ENCODE results near the gene CLEC16A.

Gene CLEC16A

GRCh38 chr16:11178424-11178823 lies 234.1 kb downstream of the CLEC16A start:
- no peak for DNase-seq (ENCODE audit: low read depth in 3 of 3)

- DNase-seq (ENCODE audit: low read depth in 3 of 3), result no peak
These were observed 235.2 kb downstream of the CLEC16A start for GRCh38 chr16:11179574-11179973.

DNA sequence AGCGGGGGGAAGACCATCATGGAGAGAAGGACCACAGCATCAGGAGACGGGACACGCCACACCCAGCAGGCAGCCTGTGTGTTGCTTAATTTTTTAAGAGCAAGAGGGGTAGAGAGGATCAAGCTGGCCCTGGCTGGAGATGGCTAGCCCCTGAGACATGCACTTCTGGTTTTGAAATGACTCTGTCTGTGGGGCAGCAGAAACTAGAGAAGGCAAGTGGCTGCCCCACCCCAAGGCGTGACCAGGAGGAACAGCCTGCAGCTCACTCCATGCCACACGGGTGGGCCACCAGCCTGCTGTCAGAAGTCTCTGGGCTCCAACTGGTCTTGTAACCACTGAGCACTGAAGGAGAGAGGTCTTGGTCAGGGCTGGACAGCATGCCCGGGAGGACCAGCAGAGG lies 236.1 kb downstream of the CLEC16A start:
- DNase-seq (ENCODE audit: low read depth in 3 of 3), result no peak

DNA sequence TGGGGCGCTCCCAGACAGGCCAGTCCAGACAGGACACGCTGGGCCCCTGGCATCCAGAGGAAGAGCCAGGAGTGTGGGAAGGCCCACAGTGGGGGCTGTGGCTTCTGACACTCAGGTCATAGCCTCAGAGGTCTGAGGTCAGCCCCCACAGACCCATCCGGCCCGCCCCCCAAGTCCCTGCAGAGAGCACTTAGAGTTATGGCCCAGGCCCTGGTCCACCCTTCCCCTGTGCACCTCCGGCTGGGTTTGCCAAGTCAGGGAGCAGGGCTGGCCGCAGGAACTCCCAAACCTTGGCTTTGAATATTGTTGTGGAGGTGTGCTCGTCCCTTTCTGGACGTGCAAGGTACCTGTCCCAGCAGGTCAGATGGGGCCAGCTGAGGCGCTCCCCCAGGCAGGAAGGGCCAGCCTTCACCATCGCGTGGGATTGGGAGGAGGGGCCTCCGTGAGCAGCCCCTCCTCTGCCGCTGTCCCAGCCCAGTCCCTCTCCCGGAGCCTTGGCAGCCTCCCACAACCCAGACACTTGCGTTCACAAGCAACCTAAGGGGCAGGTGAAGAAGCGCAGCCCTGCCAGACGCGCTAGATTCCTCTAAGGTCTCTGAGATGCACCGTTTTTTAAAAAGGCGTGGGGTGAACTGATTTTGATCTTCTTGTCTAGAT lies 237.0 kb downstream of the CLEC16A start:
- DNase-seq (ENCODE audit: low read depth in 3 of 3), result no peak

- DNase-seq (ENCODE audit: low read depth in 3 of 3), result peak in 1 of 3 donors; percentile 19
These were observed 237.5 kb downstream of the CLEC16A start for GRCh38 chr16:11181899-11182279.

DNA sequence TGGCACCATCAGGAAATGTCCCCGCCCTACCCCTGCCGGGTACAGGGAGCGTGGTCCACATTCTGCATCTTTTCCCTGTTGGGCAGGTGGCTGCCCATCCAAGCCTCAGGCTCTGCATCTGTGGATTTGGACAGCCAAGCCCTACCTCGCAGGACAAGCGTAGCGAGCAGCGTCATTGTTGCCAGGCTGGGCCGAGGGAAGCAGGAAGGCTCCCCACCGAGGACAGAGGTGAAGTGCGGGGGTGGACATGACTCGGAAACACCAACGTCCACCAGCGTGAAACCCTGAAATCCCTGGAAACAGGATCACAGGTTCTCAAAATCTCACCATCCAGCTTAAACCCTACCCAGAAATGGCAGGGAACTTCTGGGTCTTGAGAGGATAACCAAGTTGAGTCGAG lies 238.0 kb downstream of the CLEC16A start:
- DNase-seq (ENCODE audit: low read depth in 3 of 3), result no peak

DNA sequence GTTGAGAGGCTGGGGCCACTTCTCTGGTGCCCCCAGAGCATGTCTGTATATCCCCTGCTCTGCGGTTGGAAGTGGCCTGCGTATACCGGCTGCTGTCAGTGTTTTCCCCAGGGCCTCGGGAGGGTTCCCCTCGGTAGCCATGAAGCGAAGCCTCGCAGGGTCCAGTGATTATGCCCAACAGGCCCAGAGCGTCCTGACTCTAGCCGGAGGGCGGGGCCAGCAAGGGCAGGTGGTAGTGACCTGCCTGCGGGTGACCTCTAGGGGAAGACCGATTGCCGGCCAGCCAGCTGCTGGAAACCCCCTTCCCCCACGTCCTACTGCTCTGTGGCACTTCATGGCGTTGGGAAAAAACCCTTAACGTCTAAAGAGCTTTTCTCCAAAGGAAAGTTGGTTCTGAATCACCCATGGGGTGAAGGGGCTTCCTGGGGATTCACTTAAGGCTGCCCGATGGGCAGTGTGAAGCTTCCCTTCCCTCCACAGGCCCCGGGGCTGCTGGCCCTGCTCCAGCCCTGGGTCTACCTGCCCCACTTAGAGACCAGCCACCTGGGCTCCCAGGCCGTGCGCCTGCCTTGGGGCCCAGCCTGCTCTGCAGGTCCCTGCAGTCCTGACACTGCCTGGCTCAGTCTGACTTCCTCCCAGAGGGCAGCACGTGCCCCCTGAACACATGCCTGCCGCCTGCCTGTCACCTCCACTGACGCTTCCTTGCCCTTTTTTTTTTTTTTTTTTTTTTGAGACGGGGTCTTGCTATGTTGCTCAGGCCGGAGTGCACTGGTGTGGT lies 238.9 kb downstream of the CLEC16A start:
- no peak for DNase-seq (ENCODE audit: low read depth in 3 of 3)

DNA sequence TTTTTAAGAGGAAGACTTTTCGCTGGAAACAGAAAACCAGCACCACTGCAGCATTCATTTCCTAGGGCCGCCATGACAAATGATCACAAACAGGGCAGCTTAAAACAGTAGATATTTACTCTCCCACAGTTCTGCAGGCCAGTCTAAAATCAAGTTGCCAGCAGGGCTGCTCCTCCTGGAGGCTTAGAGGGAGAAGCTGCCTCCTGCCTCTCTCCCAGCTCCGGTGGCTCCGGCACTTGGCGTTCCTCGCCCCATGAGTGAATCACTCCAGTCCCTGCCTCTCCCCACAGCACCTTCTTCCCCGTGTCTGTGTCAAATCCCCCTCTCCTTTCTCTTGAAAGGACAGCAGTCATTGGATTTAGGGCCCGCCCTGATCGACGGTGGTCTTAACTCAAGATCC lies 239.6 kb downstream of the CLEC16A start:
- no peak for DNase-seq (ENCODE audit: low read depth in 3 of 3)

DNA sequence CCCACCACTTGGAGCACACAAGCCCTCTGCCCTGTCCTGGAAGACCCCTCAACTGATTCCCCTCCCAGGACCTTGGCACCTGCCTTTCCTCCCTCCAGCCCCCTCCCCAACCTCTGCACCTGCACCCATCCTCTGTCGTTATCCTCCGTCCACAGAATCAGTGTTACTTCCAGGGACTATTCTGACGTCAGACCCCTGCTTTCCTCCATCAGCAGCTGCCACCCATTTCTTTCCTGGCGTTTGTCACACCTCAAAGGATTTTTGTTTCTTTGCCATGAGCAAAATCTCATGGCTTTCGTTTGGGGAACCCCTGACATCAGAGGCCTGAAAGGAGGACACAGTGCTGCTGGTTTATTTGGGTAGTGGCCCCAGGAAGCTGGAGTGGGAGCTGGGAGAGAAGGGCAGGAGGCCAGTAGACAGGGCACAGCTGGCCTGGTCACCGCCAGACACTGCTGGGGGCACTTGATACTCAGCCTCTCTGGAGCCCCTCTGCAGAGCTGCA lies 243.2 kb downstream of the CLEC16A start:
- no peak for DNase-seq (ENCODE audit: low read depth in 3 of 3)

- no peak for DNase-seq (ENCODE audit: low read depth in 3 of 3)
These were observed 244.7 kb downstream of the CLEC16A start for GRCh38 chr16:11188801-11189740.

GRCh38 chr16:11190588-11191560 lies 246.5 kb downstream of the CLEC16A start:
- DNase-seq (ENCODE audit: low read depth in 3 of 3), result peak in 1 of 3 donors; percentile 33

DNA sequence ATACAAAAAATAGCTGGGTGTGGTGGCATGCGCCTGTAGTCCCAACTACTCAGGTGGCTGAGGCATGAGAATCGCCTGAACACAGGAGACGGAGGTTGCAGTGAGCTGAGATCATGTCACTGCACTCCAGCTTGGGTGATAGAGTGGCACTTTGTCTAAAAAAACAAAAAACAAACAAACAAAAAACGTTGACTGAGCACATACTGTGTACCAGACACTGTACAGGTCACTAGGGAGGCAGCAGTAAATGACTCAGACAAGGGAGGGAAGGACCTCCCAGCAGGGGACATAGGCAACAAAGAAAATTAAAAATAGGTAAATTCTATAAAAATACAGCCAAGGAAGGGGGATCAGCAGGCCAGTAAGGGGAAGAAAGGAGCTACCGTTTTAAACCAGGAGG lies 247.3 kb downstream of the CLEC16A start:
- no peak for DNase-seq (ENCODE audit: low read depth in 3 of 3)

DNA sequence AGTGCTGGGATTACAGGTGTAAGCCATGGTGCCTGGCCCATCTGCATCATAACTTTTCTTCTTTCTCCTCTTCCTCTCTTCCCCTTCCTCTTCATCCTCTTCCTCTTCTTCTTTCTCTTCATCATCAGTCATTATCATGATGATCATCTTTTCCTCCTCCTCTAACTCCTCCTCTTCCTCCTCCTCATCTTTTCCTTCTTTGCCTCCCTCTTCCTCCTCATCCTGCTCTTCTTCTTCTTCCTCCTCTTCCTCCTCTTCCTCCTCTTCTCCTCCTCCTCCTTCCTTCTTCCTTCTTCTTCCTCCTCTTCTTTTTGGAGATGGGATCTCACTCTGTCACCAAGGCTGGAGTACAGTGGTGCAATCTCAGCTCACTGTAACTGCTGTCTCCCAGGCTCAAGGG lies 249.1 kb downstream of the CLEC16A start:
- DNase-seq (ENCODE audit: low read depth in 3 of 3), result no peak

- DNase-seq (ENCODE audit: low read depth in 3 of 3), result no peak
These were observed 250.5 kb downstream of the CLEC16A start for GRCh38 chr16:11194913-11195312.

DNA sequence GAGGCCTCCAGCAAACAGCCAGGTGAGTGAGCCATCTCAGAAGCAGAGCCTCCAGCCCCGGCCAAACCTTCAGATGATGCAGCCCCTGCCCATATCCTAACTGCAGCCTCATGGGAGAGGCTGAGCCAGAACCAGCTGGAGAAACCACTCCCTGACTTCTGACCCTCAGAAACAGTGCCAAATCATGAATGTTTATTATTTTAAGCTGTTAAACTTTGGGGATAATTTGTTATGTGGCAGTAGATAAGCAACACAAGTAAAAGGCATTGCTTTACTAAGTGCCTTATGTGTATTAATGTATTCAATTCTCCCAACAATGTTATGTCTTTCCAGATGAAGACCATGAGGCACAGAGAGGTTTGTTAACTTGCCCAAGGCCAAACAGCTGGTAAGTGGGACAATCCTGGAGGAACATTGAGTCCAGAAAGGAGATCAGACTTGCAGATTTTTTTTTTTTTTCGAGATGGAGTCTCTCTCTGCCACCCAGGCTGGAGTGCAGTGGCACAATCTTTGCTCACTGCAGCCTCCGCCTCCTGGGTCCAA lies 252.0 kb downstream of the CLEC16A start:
- no peak for DNase-seq (ENCODE audit: low read depth in 3 of 3)

DNA sequence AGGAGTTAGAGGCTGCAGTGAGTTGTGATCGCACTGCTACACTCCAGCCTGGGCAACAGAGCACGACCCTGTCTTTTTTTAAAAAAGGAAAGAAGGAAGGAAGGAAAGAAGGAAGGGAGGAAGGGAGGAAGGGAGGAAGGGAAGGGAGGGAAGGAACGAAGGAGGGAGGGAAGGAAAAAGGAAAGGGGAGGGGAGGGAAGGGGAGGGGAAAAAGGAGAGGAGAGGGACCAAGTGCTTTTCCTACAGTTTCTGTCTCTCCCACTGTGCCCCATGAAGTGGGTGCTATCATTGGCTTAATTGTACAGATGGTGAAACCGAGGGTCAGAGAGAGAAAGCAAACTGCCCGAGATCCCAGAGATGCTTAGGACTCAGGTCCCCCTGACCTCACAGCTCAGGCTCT lies 254.0 kb downstream of the CLEC16A start:
- DNase-seq (ENCODE audit: low read depth in 3 of 3), result no peak

DNA sequence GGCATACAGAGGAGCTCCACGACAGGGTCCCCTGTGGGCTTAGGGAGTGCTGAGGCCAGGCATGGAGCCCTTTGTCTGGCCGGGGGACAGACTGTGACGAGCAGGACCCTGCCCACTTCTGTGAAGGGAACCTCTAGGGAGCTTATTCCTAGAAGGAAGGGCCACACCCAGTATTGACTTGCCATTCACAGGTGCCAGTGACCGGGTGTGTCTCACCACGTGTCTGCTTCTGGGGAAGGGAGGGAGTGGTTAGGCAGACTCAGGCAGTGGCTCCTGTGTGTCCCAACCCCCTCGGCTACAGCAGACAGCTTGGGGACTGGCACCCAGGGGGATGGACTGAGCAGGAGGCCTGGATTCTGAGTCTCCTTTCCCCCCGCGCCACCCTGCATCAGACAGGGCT lies 254.5 kb downstream of the CLEC16A start:
- DNase-seq (ENCODE audit: low read depth in 3 of 3), result no peak

- DNase-seq (ENCODE audit: low read depth in 3 of 3), result no peak
These were observed 256.2 kb downstream of the CLEC16A start for GRCh38 chr16:11200592-11200991.

DNA sequence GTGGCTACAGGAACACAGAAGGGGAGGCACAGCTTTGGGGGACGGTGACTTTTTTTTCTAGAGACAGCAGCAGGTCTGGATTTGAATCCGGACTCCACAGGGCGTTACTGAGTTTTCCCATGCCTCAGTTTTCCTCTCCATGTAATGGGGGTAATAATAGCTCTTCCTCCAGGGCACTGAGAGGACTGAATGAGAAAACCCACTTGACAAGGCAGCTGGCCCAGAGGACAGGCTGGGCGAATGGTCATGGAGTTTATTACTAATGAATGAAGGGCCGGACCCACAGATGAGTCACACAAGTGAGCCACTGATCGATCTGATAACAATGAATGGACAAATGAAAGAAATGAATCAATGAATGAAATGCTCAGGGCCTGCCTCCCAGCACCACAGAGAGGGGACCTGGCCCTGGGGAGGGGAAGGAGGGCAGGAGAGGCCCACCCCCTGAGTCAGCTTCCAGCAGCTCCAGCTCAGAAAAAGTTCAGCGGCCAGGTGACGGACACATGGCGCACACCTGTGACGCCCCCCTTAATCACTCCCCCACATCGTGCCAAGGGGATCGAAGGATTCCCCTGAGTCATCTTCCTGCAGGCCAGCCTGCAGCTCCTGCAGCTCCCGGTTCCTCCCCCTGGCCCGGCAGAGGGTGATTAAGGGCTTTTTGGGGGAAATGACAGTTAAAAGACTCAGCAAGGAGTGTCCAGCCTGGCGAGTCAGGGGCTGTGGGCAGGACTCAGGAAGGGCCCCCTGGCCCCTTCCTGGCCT lies 257.3 kb downstream of the CLEC16A start:
- DNase-seq (ENCODE audit: low read depth in 3 of 3), result no peak

Data from stimulated activated CD4-positive, alpha-beta T cell treated with anti-CD3 and anti-CD28 coated beads, TNF-alpha, amount 100 ng/mL, for 48 hours (primary cell).